ENCODE measurements around the gene ABTB1.

Gene ABTB1

DNA sequence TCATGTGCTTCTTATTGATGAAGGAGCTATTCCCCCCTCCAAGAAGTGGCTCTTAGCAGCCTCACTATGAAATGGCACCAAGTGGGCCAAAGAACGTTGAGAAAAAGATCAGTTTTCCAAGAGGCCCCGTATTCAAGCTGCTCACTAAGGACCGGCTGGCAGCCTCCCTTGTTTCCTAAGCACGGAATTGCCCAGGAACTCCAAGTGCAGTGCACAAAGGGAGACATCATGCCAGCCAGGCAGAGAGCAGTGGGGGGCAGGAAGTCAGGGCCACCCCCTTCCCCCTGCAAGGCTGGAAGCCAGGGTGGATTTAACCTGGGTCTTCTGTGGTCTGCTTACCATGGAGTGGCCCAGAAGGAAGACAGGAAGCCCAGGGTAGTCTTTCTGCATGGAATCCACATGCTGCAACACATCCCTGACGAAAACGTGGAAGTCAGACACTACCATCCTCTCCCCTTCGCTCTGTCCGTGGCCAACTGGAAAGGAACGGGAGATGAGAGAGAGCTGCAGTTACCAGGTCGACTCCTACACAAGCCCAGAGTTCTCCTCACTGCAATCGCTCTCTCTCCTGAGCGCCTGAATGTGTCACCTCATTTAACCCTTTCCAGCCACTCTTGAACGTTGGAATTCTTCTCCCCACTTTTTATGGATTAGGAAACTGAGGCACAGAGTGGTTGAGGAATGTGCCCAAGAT lies 49.5 kb downstream of the ABTB1 start:
- Histone ChIP-seq H3K4me1 (ENCODE audit: control insufficient read depth, insufficient read depth, low read length) (peaks cover 44% of the 10 kb centered on the region), H3K36me3 (ENCODE audit: control insufficient read depth in 2 of 2, insufficient read depth in 2 of 2, low read length in 2 of 2) (peaks cover 0 to 9% of the 10 kb centered on the region in 2 donors), H3K27ac (ENCODE audit: low read length) (peak overlapping the region; percentile 64)

DNA sequence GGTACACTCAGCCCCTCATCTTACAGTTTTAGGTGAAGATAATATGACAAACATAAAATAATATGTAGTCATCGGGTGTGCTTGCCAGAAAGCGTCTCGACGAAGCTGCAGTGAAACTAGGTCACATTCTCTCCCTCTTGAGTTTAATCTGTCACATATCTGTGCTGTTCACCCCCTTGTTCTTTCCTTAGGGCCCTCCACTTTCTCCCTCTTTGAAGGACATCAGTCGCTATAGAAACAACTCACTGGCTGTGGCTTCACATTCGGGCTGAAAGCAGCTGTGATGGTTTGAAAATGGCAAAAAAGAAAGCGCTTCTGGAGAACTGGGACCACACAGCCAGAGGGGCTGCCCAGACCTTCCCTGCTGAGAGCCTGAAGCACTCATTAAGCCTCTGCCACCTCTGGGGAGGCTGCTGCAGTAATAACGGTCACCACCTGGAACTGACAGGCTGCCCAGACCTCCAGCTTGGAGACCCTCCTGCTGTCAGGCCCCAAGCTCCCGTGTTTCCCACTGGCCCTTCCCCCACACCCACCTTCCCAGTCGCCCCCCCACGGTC lies 50.3 kb downstream of the ABTB1 start:
- peak overlapping the region; percentile 29 to 49 for H3K9ac ChIP-seq (ENCODE audit: low read length in 2 of 2)
- H3K27ac ChIP-seq (ENCODE audit: low read length) = peak overlapping the region; percentile 64
- H3K27me3 ChIP-seq (ENCODE audit: control insufficient read depth in 1 of 2, insufficient read depth in 2 of 2, low read length in 2 of 2) = no peaks in the 10 kb centered on the region
- peaks cover 0 to 7% of the 10 kb centered on the region in 2 donors for H3K36me3 ChIP-seq (ENCODE audit: control insufficient read depth in 2 of 2, insufficient read depth in 2 of 2, low read length in 2 of 2)
- peak overlapping the region; percentile 8 to 31 for H3K4me3 ChIP-seq (ENCODE audit: low read length in 2 of 2)
- H3K9me3 ChIP-seq (ENCODE audit: control insufficient read depth in 2 of 2, low read length in 2 of 2) = no peaks in the 10 kb centered on the region
- H3K4me1 ChIP-seq (ENCODE audit: control insufficient read depth, insufficient read depth, low read length) = peaks cover 38% of the 10 kb centered on the region

More for the DNA sequence above, 49.5 kb downstream of the ABTB1 start:
- peak overlapping the region in 1 of 2 donors; percentile 8 for H3K4me3 ChIP-seq (ENCODE audit: low read length in 2 of 2)
- no peak overlapping the region for H3K9ac ChIP-seq (ENCODE audit: low read length in 2 of 2)
- no peaks in the 10 kb centered on the region for H3K27me3 ChIP-seq (ENCODE audit: control insufficient read depth in 1 of 2, insufficient read depth in 2 of 2, low read length in 2 of 2)
- H3K9me3 ChIP-seq (ENCODE audit: control insufficient read depth in 2 of 2, low read length in 2 of 2) = no peaks in the 10 kb centered on the region

- Histone ChIP-seq H3K9me3 (ENCODE audit: control insufficient read depth in 2 of 2, low read length in 2 of 2) (no peaks in the 10 kb centered on the region), H3K4me3 (ENCODE audit: low read length in 2 of 2) (no peak overlapping the region), H3K9ac (ENCODE audit: low read length in 2 of 2) (no peak overlapping the region), H3K27ac (ENCODE audit: low read length) (no peak overlapping the region), H3K4me1 (ENCODE audit: control insufficient read depth, insufficient read depth, low read length) (peaks cover 32% of the 10 kb centered on the region), H3K36me3 (ENCODE audit: control insufficient read depth in 2 of 2, insufficient read depth in 2 of 2, low read length in 2 of 2) (peaks cover 0 to 4% of the 10 kb centered on the region in 2 donors), H3K27me3 (ENCODE audit: control insufficient read depth in 1 of 2, insufficient read depth in 2 of 2, low read length in 2 of 2) (no peaks in the 10 kb centered on the region)
These were observed 54.1 kb downstream of the ABTB1 start for GRCh38 chr3:127726894-127727293.

- H3K27me3 ChIP-seq (ENCODE audit: control insufficient read depth in 1 of 2, insufficient read depth in 2 of 2, low read length in 2 of 2) = no peaks in the 10 kb centered on the region
- no peak overlapping the region for H3K27ac ChIP-seq (ENCODE audit: low read length)
- no peak overlapping the region for H3K4me3 ChIP-seq (ENCODE audit: low read length in 2 of 2)
- H3K4me1 ChIP-seq (ENCODE audit: control insufficient read depth, insufficient read depth, low read length) = peaks cover 16% of the 10 kb centered on the region
- no peak overlapping the region for H3K9ac ChIP-seq (ENCODE audit: low read length in 2 of 2)
- no peaks in the 10 kb centered on the region for H3K9me3 ChIP-seq (ENCODE audit: control insufficient read depth in 2 of 2, low read length in 2 of 2)
- peaks cover 0 to 4% of the 10 kb centered on the region in 2 donors for H3K36me3 ChIP-seq (ENCODE audit: control insufficient read depth in 2 of 2, insufficient read depth in 2 of 2, low read length in 2 of 2)
These were observed 55.8 kb downstream of the ABTB1 start for GRCh38 chr3:127728417-127729015.

- Histone ChIP-seq H3K4me3 (ENCODE audit: low read length in 2 of 2) (no peak overlapping the region), H3K4me1 (ENCODE audit: control insufficient read depth, insufficient read depth, low read length) (peaks cover 20% of the 10 kb centered on the region), H3K36me3 (ENCODE audit: control insufficient read depth in 2 of 2, insufficient read depth in 2 of 2, low read length in 2 of 2) (peaks cover 0 to 4% of the 10 kb centered on the region in 2 donors), H3K9me3 (ENCODE audit: control insufficient read depth in 2 of 2, low read length in 2 of 2) (no peaks in the 10 kb centered on the region), H3K27ac (ENCODE audit: low read length) (no peak overlapping the region), H3K27me3 (ENCODE audit: control insufficient read depth in 1 of 2, insufficient read depth in 2 of 2, low read length in 2 of 2) (no peaks in the 10 kb centered on the region), H3K9ac (ENCODE audit: low read length in 2 of 2) (no peak overlapping the region)
These were observed 56.9 kb downstream of the ABTB1 start for GRCh38 chr3:127729556-127730056.

- peaks cover 0 to 3% of the 10 kb centered on the region in 2 donors for H3K36me3 ChIP-seq (ENCODE audit: control insufficient read depth in 2 of 2, insufficient read depth in 2 of 2, low read length in 2 of 2)
- H3K27me3 ChIP-seq (ENCODE audit: control insufficient read depth in 1 of 2, insufficient read depth in 2 of 2, low read length in 2 of 2) = no peaks in the 10 kb centered on the region
- H3K9me3 ChIP-seq (ENCODE audit: control insufficient read depth in 2 of 2, low read length in 2 of 2) = no peaks in the 10 kb centered on the region
- no peak overlapping the region for H3K4me3 ChIP-seq (ENCODE audit: low read length in 2 of 2)
- peaks cover 26% of the 10 kb centered on the region for H3K4me1 ChIP-seq (ENCODE audit: control insufficient read depth, insufficient read depth, low read length)
- no peak overlapping the region for H3K27ac ChIP-seq (ENCODE audit: low read length)
- no peak overlapping the region for H3K9ac ChIP-seq (ENCODE audit: low read length in 2 of 2)
These were observed 57.4 kb downstream of the ABTB1 start for GRCh38 chr3:127730171-127730570.
